HepG2 (cell line): ENCODE measurements around the gene THAP3. TPM values are rescaled to one million over a fixed set of nuclear protein-coding genes. Genes with fewer than 3 reads are reported as not detected.

Experiments
- ATAC-seq: fragments of 200-7000 bp; cut with Tn5 transposase; 3 replicates; pipeline ENCODE4 v1.9.1; 2020; ENCODE audit warnings: mild to moderate bottlenecking, moderate library complexity
- BruUV-seq: library from RNA; stranded (reverse); fragments of 400-500 nt; replicated peaks from 2 replicates; lab custom pipeline; 2021; lab: Mats Ljungman, UMichigan
- CTCF ChIA-PET: fragments of 300-600 bp; formaldehyde crosslinking; extraction: SDS; loops from one replicate; lab custom pipeline; 2021; ENCODE audit warnings: low total read pairs, inconsistent platforms, low intra/inter-chr PET ratio; lab: Yijun Ruan, JAX
- POLR2A ChIA-PET: fragments of 350-600 bp; sonication (Branson Sonifier 250); formaldehyde crosslinking; loops from one replicate; lab custom pipeline; 2020; ENCODE audit warnings: antibody characterized with exemption, inconsistent platforms; lab: Yijun Ruan, JAX
- DNase-seq: peaks from one replicate; pipeline ENCODE4 v3.0.0-alpha.2; 2015; ENCODE audit warnings: low spot score
- FAIRE-seq: peaks from 3 replicates; lab custom pipeline; 2011; peaks lifted over from hg19 to GRCh38; lab: Jason Lieb, UNC
- H2AFZ ChIP-seq: one replicate; pipeline ENCODE4 v1.6.1; 2011; ENCODE audit warnings: low read length, inconsistent platforms
- H3K27ac ChIP-seq: fragments of 300-600 bp; 3 replicates; pipeline ENCODE4 v1.8.0; 2011; ENCODE audit warnings: mixed run types, mild to moderate bottlenecking, mixed read lengths, low read length, inconsistent platforms; ENCODE audit not compliant: insufficient read depth; ENCODE audit errors: extremely low read length
- H3K27me3 ChIP-seq, 2 experiments: fragments of 200-600 bp in 1 of 2; 2 replicates in 1 of 2; 3 replicates in 1 of 2; pipeline versions ENCODE4 v1.6.0 to v1.8.0; 2011; ENCODE audit warnings: low read length in 2 of 2, mild to moderate bottlenecking in 2 of 2, moderate library complexity in 2 of 2, inconsistent platforms in 1 of 2; ENCODE audit not compliant: insufficient read depth in 2 of 2, control insufficient read depth in 1 of 2
- H3K36me3 ChIP-seq, 2 experiments: fragments of 200-600 bp in 1 of 2; replicated peaks in 1 of 2; 2 replicates in 1 of 2; 3 replicates in 1 of 2; pipeline versions ENCODE4 v1.5.1 to v1.8.0; 2011; ENCODE audit warnings: low read length in 2 of 2, inconsistent platforms in 1 of 2; ENCODE audit not compliant: insufficient read depth in 2 of 2, control insufficient read depth in 1 of 2
- H3K4me1 ChIP-seq: 2 replicates; pipeline ENCODE4 v1.5.1; 2012; ENCODE audit warnings: low read length, inconsistent platforms; ENCODE audit not compliant: insufficient read depth
- H3K4me2 ChIP-seq: 2 replicates; pipeline ENCODE4 v1.6.0; 2011; ENCODE audit warnings: low read depth, low read length, inconsistent platforms
- H3K4me3 ChIP-seq, 3 experiments: fragments of 200-600 bp in 1 of 3; sonication (generic), shearing (Covaris generic) in 1 of 3; replicated peaks in 1 of 3; 2 replicates each; pipeline ENCODE4 v1.5.1; 2011 to 2016; ENCODE audit warnings: low read length in 3 of 3, inconsistent platforms in 2 of 3, low read depth in 2 of 3, mild to moderate bottlenecking in 2 of 3, control low read depth in 1 of 3, mixed read lengths in 1 of 3; ENCODE audit not compliant: insufficient read depth in 1 of 3
- H3K79me2 ChIP-seq: one replicate; pipeline ENCODE4 v1.6.1; 2011; ENCODE audit warnings: low read length, inconsistent platforms; ENCODE audit not compliant: insufficient read depth
- H3K9ac ChIP-seq: 2 replicates; pipeline ENCODE4 v1.6.0; 2011; ENCODE audit warnings: mild to moderate bottlenecking, low read depth, low read length, inconsistent platforms; ENCODE audit not compliant: insufficient read depth
- H3K9me3 ChIP-seq: 2 replicates; pipeline ENCODE4 v1.5.1; 2012; ENCODE audit warnings: mild to moderate bottlenecking, low read length
- H4K20me1 ChIP-seq: 2 replicates; pipeline ENCODE4 v1.6.0; 2011; ENCODE audit warnings: inconsistent platforms, mild to moderate bottlenecking, low read length, moderate library complexity; ENCODE audit not compliant: insufficient read depth
- ELF1 ChIP-seq: sonication (generic); formaldehyde crosslinking; IDR thresholded peaks from 2 replicates; pipeline ENCODE4 v1.4.0; 2020; ENCODE audit warnings: missing genetic modification reagents
- GMEB2 ChIP-seq: IDR thresholded peaks from 2 replicates; pipeline ENCODE4 v1.6.1; 2016; ENCODE audit warnings: missing biosample characterization, missing genetic modification reagents, low read depth
- IRX3 ChIP-seq: sonication (generic); formaldehyde crosslinking; IDR thresholded peaks from 2 replicates; pipeline ENCODE4 v1.8.1; 2023; ENCODE audit warnings: mild to moderate bottlenecking, low read depth, missing genetic modification reagents, borderline replicate concordance
- JUND ChIP-seq: sonication (generic); formaldehyde crosslinking; IDR thresholded peaks from 2 replicates; pipeline ENCODE4 v1.8.0; 2022; ENCODE audit warnings: mild to moderate bottlenecking, missing genetic modification reagents
- KDM2A ChIP-seq: sonication (generic); formaldehyde crosslinking; IDR thresholded peaks from 2 replicates; pipeline ENCODE4 v1.4.0; 2020; ENCODE audit warnings: low read depth, missing genetic modification reagents, borderline replicate concordance
- MAFF ChIP-seq: IDR thresholded peaks from 2 replicates; pipeline ENCODE4 v1.6.1; 2011; ENCODE audit warnings: low read depth, low read length, improper control_type of control experiment
- NCOA1 ChIP-seq: sonication (generic); formaldehyde crosslinking; IDR thresholded peaks from 2 replicates; pipeline ENCODE4 v1.9.0; 2021; ENCODE audit warnings: missing genetic modification reagents
- PHF20 ChIP-seq: sonication (generic); formaldehyde crosslinking; IDR thresholded peaks from 2 replicates; pipeline ENCODE4 v1.5.0; 2020; ENCODE audit warnings: mild to moderate bottlenecking, missing genetic modification reagents
- TAF1 ChIP-seq: sonication (generic); formaldehyde crosslinking; IDR thresholded peaks from 2 replicates; pipeline ENCODE4 v1.4.0; 2020; ENCODE audit warnings: missing genetic modification reagents
- ZNF670 ChIP-seq: sonication (generic); formaldehyde crosslinking; IDR thresholded peaks from 2 replicates; pipeline ENCODE4 v1.8.0; 2022; ENCODE audit warnings: mild to moderate bottlenecking, missing genetic modification reagents, borderline replicate concordance
- ZNF891 ChIP-seq: sonication (generic); formaldehyde crosslinking; IDR thresholded peaks from 2 replicates; pipeline ENCODE4 v1.5.0; 2020; ENCODE audit warnings: mild to moderate bottlenecking, missing genetic modification reagents
- ZSCAN31 ChIP-seq: sonication (generic); formaldehyde crosslinking; IDR thresholded peaks from 2 replicates; pipeline ENCODE4 v1.5.0; 2020; ENCODE audit warnings: low read depth, mild to moderate bottlenecking, missing genetic modification reagents
- WGBS: methylation state at CpG from one replicate; pipeline ENCODE4 v1.1.6; 2017; ENCODE audit warnings: low lambda C conversion rate; 5-methylcytosine and 5-hydroxymethylcytosine counted together
- in situ Hi-C: cut with HindIII; loops from 2 replicates; pipeline ENCODE4 v1.10.0; 2017; ENCODE audit warnings: low pct_unique_long_range_greater_than_20kb; ENCODE audit not compliant: extremely low pct_ligation_motif_present
- intact Hi-C: fragments of 100-400 bp; cut with micrococcal nuclease; formaldehyde crosslinking; loops from one replicate; pipeline ENCODE4 v1.10.0; 2022; ENCODE audit not compliant: unreplicated experiment
- polyA plus RNA-seq, 8 experiments: library from polyadenylated mRNA; depleted of rRNA in 3 of 8; stranded (reverse) in 7 of 8; unstranded in 1 of 8; fragments of >200 nt; fragmentation: Illumina TruSeq in 4 of 8; extraction: Trizol in 4 of 8; gene quantifications; 2 replicates each; pipeline versions ENCODE4 v1.2.1 to v1.2.3, GENCODE V29; 2011 to 2016; ENCODE audit warnings: low read depth in 4 of 8, missing spikeins in 1 of 8, mixed read lengths in 1 of 8; ENCODE audit not compliant: insufficient read depth in 1 of 8
- total RNA-seq, 5 experiments: library from RNA; depleted of rRNA; stranded (reverse); fragments of >200 nt; fragmentation: Illumina TruSeq; extraction: Trizol; gene quantifications; 2 replicates each; pipeline ENCODE4 v1.2.3, GENCODE V29; 2016; ENCODE audit warnings: low read depth in 1 of 5
- TF ChIP-seq, protein P1 (sequence below): sonication (generic); formaldehyde crosslinking; IDR thresholded peaks from 2 replicates; pipeline ENCODE4 v1.4.0; 2020; ENCODE audit warnings: missing genetic modification reagents
- TF ChIP-seq, protein P2 (sequence below): sonication (generic); formaldehyde crosslinking; IDR thresholded peaks from 2 replicates; pipeline ENCODE4 v1.9.0; 2021; ENCODE audit warnings: missing genetic modification reagents, mild to moderate bottlenecking, borderline replicate concordance

The THAP3 gene
- total and polyA plus RNA-seq, 2 of the 13 experiments (the other 11 are each of a cell fraction or from before 2014, with no cell fraction given), result 10.3 to 14.9 TPM

GRCh38 chr1:6648556-6648955 is 23.9 kb downstream of the THAP3 start (continued):
- no peak for TF ChIP-seq ZNF891 (CRISPR knock-in tag)

GRCh38 chr1:6651909-6652308 is 27.2 kb downstream of the THAP3 start:
- H3K36me3 ChIP-seq, result peaks cover 11 to 35% of the 10 kb centered on the region in 2 experiments
- H3K9me3 ChIP-seq, result no peaks in the 10 kb centered on the region
- WGBS, result 97% methylated on average over 15 of the region's 17 CpGs
- ATAC-seq (no peak), DNase-seq (no peak)
- no peaks in the 10 kb centered on the region for H3K4me1 ChIP-seq
- H2AFZ ChIP-seq, result no peak overlapping the region
- no peaks in the 10 kb centered on the region for H4K20me1 ChIP-seq
- H3K79me2 ChIP-seq, result no peaks in the 10 kb centered on the region
- no peak overlapping the region for H3K9ac ChIP-seq
- TF ChIP-seq MAFF, result no peak
- no peak for TF ChIP-seq ZNF670
- TF ChIP-seq KDM2A, result no peak
- no peak for TF ChIP-seq ZSCAN31
- no peak for TF ChIP-seq IRX3 (CRISPR knock-in tag)
- no peak for TF ChIP-seq ELF1 (CRISPR knock-in tag)
- TF ChIP-seq NCOA1 (CRISPR knock-in tag), result no peak
- TF ChIP-seq, protein P1, sequence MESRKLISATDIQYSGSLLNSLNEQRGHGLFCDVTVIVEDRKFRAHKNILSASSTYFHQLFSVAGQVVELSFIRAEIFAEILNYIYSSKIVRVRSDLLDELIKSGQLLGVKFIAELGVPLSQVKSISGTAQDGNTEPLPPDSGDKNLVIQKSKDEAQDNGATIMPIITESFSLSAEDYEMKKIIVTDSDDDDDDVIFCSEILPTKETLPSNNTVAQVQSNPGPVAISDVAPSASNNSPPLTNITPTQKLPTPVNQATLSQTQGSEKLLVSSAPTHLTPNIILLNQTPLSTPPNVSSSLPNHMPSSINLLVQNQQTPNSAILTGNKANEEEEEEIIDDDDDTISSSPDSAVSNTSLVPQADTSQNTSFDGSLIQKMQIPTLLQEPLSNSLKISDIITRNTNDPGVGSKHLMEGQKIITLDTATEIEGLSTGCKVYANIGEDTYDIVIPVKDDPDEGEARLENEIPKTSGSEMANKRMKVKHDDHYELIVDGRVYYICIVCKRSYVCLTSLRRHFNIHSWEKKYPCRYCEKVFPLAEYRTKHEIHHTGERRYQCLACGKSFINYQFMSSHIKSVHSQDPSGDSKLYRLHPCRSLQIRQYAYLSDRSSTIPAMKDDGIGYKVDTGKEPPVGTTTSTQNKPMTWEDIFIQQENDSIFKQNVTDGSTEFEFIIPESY (CRISPR knock-in tag), result no peak
- TF ChIP-seq JUND (CRISPR knock-in tag), result no peak
- no peak for TF ChIP-seq GMEB2 (CRISPR knock-in tag)
- no peak for TF ChIP-seq TAF1 (CRISPR knock-in tag)
- no peak for TF ChIP-seq PHF20 (CRISPR knock-in tag)
- TF ChIP-seq, protein P2, sequence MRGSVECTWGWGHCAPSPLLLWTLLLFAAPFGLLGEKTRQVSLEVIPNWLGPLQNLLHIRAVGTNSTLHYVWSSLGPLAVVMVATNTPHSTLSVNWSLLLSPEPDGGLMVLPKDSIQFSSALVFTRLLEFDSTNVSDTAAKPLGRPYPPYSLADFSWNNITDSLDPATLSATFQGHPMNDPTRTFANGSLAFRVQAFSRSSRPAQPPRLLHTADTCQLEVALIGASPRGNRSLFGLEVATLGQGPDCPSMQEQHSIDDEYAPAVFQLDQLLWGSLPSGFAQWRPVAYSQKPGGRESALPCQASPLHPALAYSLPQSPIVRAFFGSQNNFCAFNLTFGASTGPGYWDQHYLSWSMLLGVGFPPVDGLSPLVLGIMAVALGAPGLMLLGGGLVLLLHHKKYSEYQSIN (CRISPR knock-in tag), result no peak
- TF ChIP-seq, all 625 proteins: peak for 0
- BruUV-seq, result no TSS peak
- Histone ChIP-seq H3K4me3 (no peak overlapping the region), H3K27ac (no peak overlapping the region), H3K27me3 (no peaks in the 10 kb centered on the region; a peak in 1 of 5 replicates), H3K4me2 (no peak overlapping the region)
- in situ Hi-C loops (no loop called here), intact Hi-C loops (no loop called here)
- no peak for FAIRE-seq
- CTCF ChIA-PET, result no interaction called here
- POLR2A ChIA-PET, result no interaction called here
